Measurements from ENCODE around the gene CPE. TPM values are rescaled to one million over a fixed set of nuclear protein-coding genes. Genes with fewer than 3 reads are reported as not detected.

Gene CPE
- total RNA-seq, 3 donors from 2014 or later (not counting 1 experiment from before 2014, with no cell fraction given): not detected

DNA sequence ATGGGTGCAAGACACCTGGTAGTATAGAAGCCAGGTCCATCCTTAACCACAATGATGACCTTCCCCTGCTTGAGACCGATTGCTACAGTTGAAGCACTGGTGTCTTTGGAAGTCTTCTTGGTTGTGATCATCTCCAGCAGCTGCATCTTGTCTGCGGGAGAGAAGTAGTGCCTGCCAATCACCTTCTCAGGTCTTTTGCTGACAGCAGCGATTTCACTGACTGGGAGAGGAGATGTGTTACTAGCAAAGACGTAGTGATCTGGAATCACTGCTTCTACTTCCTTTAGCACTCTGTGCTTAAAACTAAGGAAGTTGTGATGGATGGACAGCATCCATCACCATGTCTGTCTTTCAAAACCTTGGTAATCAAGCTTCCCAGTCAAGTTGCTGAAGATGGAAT, 25.9 kb downstream of the CPE start:
- H3K9me3 ChIP-seq (ENCODE audit: control insufficient read depth, insufficient read depth, low read length): no peaks in the 10 kb centered on the region
- H3K4me1 Mint-ChIP-seq: no peaks in the 10 kb centered on the region
- no peak for ATAC-seq
- no peak overlapping the region for H3K4me3 ChIP-seq (ENCODE audit: low read length)
- no peaks in the 10 kb centered on the region for H3K36me3 ChIP-seq (ENCODE audit: control insufficient read depth, insufficient read depth, low read length)
- TF ChIP-seq, protein P1, sequence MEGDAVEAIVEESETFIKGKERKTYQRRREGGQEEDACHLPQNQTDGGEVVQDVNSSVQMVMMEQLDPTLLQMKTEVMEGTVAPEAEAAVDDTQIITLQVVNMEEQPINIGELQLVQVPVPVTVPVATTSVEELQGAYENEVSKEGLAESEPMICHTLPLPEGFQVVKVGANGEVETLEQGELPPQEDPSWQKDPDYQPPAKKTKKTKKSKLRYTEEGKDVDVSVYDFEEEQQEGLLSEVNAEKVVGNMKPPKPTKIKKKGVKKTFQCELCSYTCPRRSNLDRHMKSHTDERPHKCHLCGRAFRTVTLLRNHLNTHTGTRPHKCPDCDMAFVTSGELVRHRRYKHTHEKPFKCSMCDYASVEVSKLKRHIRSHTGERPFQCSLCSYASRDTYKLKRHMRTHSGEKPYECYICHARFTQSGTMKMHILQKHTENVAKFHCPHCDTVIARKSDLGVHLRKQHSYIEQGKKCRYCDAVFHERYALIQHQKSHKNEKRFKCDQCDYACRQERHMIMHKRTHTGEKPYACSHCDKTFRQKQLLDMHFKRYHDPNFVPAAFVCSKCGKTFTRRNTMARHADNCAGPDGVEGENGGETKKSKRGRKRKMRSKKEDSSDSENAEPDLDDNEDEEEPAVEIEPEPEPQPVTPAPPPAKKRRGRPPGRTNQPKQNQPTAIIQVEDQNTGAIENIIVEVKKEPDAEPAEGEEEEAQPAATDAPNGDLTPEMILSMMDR (IDR thresholded peaks at IDR 0.05): no peak
- no peak for DNase-seq
- H3K27ac Mint-ChIP-seq: no peak overlapping the region
- no peak overlapping the region for H3K4me3 Mint-ChIP-seq
- peaks cover 3 to 9% of the 10 kb centered on the region in 2 donors for H3K27me3 Mint-ChIP-seq (ENCODE audit: low read depth in 2 of 2)
- no peaks in the 10 kb centered on the region for H3K9me3 Mint-ChIP-seq
- H3K36me3 Mint-ChIP-seq: no peaks in the 10 kb centered on the region
- no peak overlapping the region for H3K27ac ChIP-seq (ENCODE audit: low read length)
- H3K4me1 ChIP-seq (ENCODE audit: control insufficient read depth, insufficient read depth, low read length): no peaks in the 10 kb centered on the region
- no peaks in the 10 kb centered on the region for H3K27me3 ChIP-seq (ENCODE audit: control insufficient read depth, insufficient read depth, low read length)
- 86% methylated on average over 4 of the region's 4 CpGs for WGBS (ENCODE audit: insufficient coverage)
- intact Hi-C loops (cut with micrococcal nuclease): no loop called here

DNA sequence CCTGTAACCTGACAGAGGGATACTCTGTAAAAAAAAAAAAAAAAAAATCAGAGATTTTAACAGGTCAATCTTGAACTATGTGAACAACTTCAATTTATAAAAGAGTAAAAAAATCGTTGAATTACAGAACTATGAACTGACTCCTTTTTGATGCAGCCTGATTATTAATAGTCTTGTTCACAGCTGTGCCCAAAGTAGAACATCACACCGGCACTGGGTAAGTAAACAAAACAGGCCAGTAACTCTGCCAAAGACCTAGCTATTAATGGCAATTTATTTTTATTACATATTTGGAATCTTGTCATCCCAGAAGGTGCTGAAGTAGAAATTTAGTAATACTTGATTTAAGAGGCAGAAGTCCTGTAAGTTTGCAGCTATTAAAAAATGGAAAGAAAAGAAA, 31.4 kb downstream of the CPE start:
- peaks cover 4 to 17% of the 10 kb centered on the region in 2 donors for H3K27me3 Mint-ChIP-seq (ENCODE audit: low read depth in 2 of 2)
- Histone ChIP-seq H3K4me3 (ENCODE audit: low read length) (no peak overlapping the region), H3K4me1 (ENCODE audit: control insufficient read depth, insufficient read depth, low read length) (no peaks in the 10 kb centered on the region), H3K27ac (ENCODE audit: low read length) (no peak overlapping the region), H3K27me3 (ENCODE audit: control insufficient read depth, insufficient read depth, low read length) (no peaks in the 10 kb centered on the region), H3K36me3 (ENCODE audit: control insufficient read depth, insufficient read depth, low read length) (no peaks in the 10 kb centered on the region), H3K9me3 (ENCODE audit: control insufficient read depth, insufficient read depth, low read length) (no peaks in the 10 kb centered on the region)
- ATAC-seq (no peak), DNase-seq (no peak)
- no peaks in the 10 kb centered on the region for H3K4me1 Mint-ChIP-seq
- no peaks in the 10 kb centered on the region for H3K36me3 Mint-ChIP-seq
- intact Hi-C loops (cut with micrococcal nuclease): no loop called here
- H3K27ac Mint-ChIP-seq: no peak overlapping the region
- H3K9me3 Mint-ChIP-seq: no peaks in the 10 kb centered on the region
- TF ChIP-seq, protein P1 (IDR thresholded peaks at IDR 0.05): no peak
- 86% methylated on average over 1 of the region's 2 CpGs for WGBS (ENCODE audit: insufficient coverage)
- no peak overlapping the region for H3K4me3 Mint-ChIP-seq

DNA sequence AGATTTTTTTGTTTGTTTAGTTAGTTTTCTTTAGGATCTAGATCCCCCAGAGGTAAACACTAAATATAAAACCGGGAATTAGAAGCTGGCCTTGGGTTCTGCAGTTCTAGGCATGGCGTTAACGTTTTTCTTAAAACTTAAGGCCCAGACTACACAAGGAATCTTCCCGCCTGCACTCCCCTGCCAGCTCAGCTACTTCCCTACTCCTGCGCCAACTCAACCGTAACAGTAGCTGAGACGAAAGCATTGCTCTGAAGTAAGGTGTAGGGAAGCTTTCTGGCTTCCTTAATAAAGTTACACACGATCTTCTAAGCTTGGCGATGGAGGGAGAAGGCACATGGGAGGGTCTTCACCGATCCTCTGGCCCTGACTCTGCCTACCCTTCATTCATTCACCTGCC, 37.1 kb downstream of the CPE start:
- Histone ChIP-seq H3K9me3 (ENCODE audit: control insufficient read depth, insufficient read depth, low read length) (no peaks in the 10 kb centered on the region), H3K27ac (ENCODE audit: low read length) (no peak overlapping the region), H3K4me1 (ENCODE audit: control insufficient read depth, insufficient read depth, low read length) (no peaks in the 10 kb centered on the region), H3K4me3 (ENCODE audit: low read length) (no peak overlapping the region), H3K27me3 (ENCODE audit: control insufficient read depth, insufficient read depth, low read length) (no peaks in the 10 kb centered on the region), H3K36me3 (ENCODE audit: control insufficient read depth, insufficient read depth, low read length) (no peaks in the 10 kb centered on the region)
- Mint-ChIP-seq H3K27ac (no peak overlapping the region), H3K4me1 (no peaks in the 10 kb centered on the region), H3K4me3 (no peak overlapping the region), H3K36me3 (no peaks in the 10 kb centered on the region), H3K9me3 (no peaks in the 10 kb centered on the region), H3K27me3 (ENCODE audit: low read depth in 2 of 2) (peaks cover 7 to 11% of the 10 kb centered on the region in 2 donors)
- TF ChIP-seq, protein P1 (IDR thresholded peaks at IDR 0.05): no peak
- intact Hi-C loops (cut with micrococcal nuclease): no loop called here
- no peak for ATAC-seq
- WGBS (ENCODE audit: insufficient coverage): 93% methylated on average over 10 of the region's 10 CpGs
- DNase-seq: no peak

DNA sequence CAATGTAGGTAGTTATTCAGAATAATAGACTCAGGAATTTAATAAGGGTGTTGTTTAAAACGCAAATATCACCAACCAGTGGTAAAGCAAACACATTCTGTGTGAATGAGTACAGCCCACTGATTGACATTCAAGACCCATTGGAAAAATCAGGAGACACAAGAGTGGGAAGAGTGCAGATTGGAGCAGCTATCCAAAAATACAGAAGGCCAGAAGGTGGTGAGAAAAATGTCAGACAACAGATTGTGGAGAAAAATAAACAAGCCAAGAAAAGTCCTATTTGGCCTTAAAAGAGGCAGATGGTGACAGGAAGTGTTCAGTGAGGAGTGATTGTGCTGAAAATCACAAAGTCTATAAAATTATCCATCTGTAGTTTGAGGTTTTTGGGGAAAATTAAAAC, 39.3 kb downstream of the CPE start:
- no peaks in the 10 kb centered on the region for H3K4me1 Mint-ChIP-seq
- H3K27ac Mint-ChIP-seq: no peak overlapping the region
- H3K9me3 Mint-ChIP-seq: no peaks in the 10 kb centered on the region
- TF ChIP-seq, protein P1 (IDR thresholded peaks at IDR 0.05): no peak
- H3K4me3 Mint-ChIP-seq: no peak overlapping the region
- DNase-seq: no peak
- Histone ChIP-seq H3K36me3 (ENCODE audit: control insufficient read depth, insufficient read depth, low read length) (no peaks in the 10 kb centered on the region), H3K4me3 (ENCODE audit: low read length) (no peak overlapping the region), H3K9me3 (ENCODE audit: control insufficient read depth, insufficient read depth, low read length) (no peaks in the 10 kb centered on the region), H3K27me3 (ENCODE audit: control insufficient read depth, insufficient read depth, low read length) (no peaks in the 10 kb centered on the region), H3K4me1 (ENCODE audit: control insufficient read depth, insufficient read depth, low read length) (no peaks in the 10 kb centered on the region), H3K27ac (ENCODE audit: low read length) (no peak overlapping the region)
- no peaks in the 10 kb centered on the region for H3K36me3 Mint-ChIP-seq
- no peak for ATAC-seq
- 86% methylated on average over 1 of the region's 1 CpG for WGBS (ENCODE audit: insufficient coverage)
- peaks cover 8 to 14% of the 10 kb centered on the region in 2 donors for H3K27me3 Mint-ChIP-seq (ENCODE audit: low read depth in 2 of 2)
- intact Hi-C loops (cut with micrococcal nuclease): no loop called here

All from natural killer cell (primary cell).